ENCODE measurements around the gene FITM1. TPM values are rescaled to one million over a fixed set of nuclear protein-coding genes. Genes with fewer than 3 reads are reported as not detected.
A peak's percentile ranks its signal among the peaks of the same experiment; 100 is the strongest.

Gene FITM1
- total RNA-seq, 2 experiments from 2014 or later = 1.3 to 1.7 TPM

DNA sequence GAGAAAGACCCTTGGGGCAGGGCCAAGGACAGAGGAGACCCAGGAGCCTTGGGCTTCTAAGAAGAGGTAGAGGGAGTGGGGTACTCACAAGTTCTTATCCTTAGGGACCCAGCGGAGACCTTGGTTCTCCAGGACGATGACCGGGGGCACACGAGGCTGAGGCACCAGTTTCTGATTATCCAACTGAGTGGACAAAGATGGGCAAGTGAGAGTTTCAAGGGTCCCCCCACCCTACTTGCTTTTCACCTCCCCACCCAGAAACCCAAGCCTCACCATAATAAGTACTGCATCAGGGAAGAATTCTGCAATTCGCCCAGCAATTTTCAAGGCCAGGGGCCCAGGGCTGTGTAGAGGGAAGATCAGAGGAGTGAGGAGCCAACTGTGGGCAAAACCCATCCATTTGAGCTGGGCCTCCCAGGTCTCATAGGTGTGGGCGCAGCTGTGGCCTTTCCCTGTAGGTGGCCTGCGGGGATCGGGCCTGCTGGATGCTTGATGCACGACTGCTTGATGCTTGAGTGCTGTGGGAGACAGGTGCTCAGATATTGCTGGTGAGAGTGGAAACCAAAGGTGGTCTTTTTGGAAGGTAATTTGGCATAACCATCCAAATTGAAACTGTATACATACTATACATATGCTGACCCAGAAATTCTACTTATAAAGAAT, 8.9 kb downstream of the FITM1 start:
- Mint-ChIP-seq H3K27me3 (no peaks in the 10 kb centered on the region), H3K27ac (peak overlapping the region; percentile 76), H3K9me3 (no peaks in the 10 kb centered on the region), H3K36me3 (peaks cover 49% of the 10 kb centered on the region), H3K4me3 (peak overlapping the region; percentile 100), H3K4me1 (peaks cover 58% of the 10 kb centered on the region)
- POLR2A ChIA-PET = interaction anchor here (0.6 to 14.1 kb wide), 7 partner anchors 8 to 106 kb away, joined by 3 to 347 read pairs (median 94); partner anchors contain the start of genes DCAF11, IRF9, NRL and PSME2
- ATAC-seq (ENCODE audit: low read depth) (no peak), DNase-seq (no peak)

DNA sequence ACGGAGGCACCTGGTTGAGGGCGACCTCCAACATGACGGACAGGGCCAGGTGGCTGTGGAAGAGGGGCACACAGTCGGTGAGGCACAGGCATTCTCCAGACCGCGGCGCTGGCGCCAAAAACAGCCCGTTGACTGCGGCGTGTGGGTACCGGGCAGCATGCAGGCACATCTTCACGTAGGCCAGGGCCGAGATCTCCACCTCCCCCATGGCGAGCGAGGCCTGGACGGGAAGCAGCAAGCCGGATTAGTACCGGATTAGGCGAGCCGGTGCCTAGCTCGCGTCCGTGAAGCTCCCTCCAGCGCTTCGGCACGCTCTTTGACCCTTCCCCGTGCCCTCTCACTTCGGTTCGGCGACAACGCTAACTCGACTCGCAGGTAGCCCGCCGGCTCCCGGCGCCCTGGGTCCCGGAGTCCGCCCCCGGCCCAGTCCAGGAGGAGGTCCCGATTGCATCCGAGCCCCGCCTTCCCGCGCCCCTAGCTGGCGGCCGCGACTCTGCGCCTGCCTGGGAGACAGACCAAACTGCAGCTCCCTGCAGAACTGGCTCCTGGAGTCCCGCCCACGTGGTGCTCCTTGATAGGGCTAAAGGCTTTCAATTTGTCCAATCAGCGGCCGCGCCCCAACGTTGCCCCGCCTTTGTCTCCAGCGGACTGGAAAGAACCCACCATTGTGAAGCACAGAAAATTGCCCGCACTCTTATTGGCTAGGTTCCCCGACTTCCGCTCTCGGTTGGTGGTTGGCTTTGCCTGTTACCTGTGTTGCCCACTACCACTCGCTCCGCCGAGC, 10.8 kb downstream of the FITM1 start, which contains the start of gene EMC9:
EMC9 (minus strand) TSS at position 495 of the 784 bp plus-strand sequence; CDS start at position 208, 287 bp downstream.
- no peaks in the 10 kb centered on the region for H3K27me3 Mint-ChIP-seq
- H3K27ac Mint-ChIP-seq = peak within 1 kb of the TSS; percentile 98
- peaks cover 63% of the 10 kb centered on the region for H3K4me1 Mint-ChIP-seq
- peak; percentile 96 for DNase-seq
- H3K9me3 Mint-ChIP-seq = no peaks in the 10 kb centered on the region
- peak; percentile 91 for ATAC-seq (ENCODE audit: low read depth)
- peak within 1 kb of the TSS; percentile 100 for H3K4me3 Mint-ChIP-seq
- peaks cover 57% of the 10 kb centered on the region for H3K36me3 Mint-ChIP-seq
- POLR2A ChIA-PET = interaction anchor here (0.5 to 14.1 kb wide), 18 partner anchors 9 to 102 kb away, joined by 3 to 347 read pairs (median 6); partner anchors contain the start of genes CHMP4A, DCAF11, IRF9 and MDP1

DNA sequence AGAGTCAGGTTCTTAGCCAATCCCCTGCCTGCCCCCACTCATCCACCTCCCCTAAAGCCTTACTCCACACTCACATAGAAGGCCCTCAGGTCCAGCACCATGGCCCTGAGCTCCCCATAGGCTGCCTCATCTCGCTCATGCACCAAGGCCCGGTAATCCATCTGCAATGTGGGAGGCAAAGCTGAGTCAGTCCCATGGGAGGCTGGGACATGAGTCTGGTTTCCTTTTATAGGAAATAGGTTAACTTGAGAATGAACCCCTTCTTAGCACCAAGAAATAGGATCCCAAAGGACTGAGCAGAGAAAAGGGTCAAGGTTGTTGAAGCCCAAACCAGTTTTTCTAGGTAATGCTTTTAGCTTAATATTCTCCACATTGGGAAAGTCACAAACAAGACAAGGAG, 13.1 kb downstream of the FITM1 start:
- Mint-ChIP-seq H3K4me3 (peak overlapping the region; percentile 7), H3K4me1 (peaks cover 51% of the 10 kb centered on the region), H3K27ac (peak overlapping the region; percentile 54), H3K36me3 (peaks cover 47% of the 10 kb centered on the region), H3K27me3 (no peaks in the 10 kb centered on the region), H3K9me3 (no peaks in the 10 kb centered on the region)
- ATAC-seq (ENCODE audit: low read depth) (no peak), DNase-seq (no peak)
- POLR2A ChIA-PET = interaction anchor here (0.9 to 14.1 kb wide), 3 partner anchors 7 to 29 kb away, joined by 4 to 347 read pairs (median 4); partner anchors contain the start of genes DCAF11, IRF9, NRL and PSME1

DNA sequence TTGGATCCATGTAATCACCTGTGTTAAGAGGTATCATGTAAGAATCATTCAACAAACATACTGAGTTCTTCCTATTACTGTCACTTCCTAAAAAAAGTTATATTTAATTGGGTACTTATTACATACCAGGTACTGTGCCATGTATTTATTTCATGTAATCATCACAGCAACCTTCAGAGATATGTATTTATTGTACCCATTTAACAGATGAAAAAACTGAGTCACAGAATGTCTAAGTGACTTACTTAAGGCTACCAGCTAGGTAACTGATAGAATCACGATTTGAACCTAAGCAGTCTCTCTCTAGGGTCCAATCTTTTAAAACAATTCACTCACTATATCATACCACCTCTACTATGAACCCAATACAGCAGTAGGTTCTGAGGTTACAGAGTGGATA, 14.0 kb downstream of the FITM1 start:
- Mint-ChIP-seq H3K4me3 (peak overlapping the region; percentile 56), H3K36me3 (peaks cover 41% of the 10 kb centered on the region), H3K4me1 (peaks cover 51% of the 10 kb centered on the region), H3K27me3 (no peaks in the 10 kb centered on the region), H3K9me3 (no peaks in the 10 kb centered on the region), H3K27ac (peak overlapping the region; percentile 44)
- POLR2A ChIA-PET = interaction anchor here (1.0 to 14.1 kb wide), 4 partner anchors 8 to 21 kb away, joined by 4 to 347 read pairs (median 18); partner anchors contain the start of genes IRF9 and PSME1
- DNase-seq = no peak
- ATAC-seq (ENCODE audit: low read depth) = no peak

DNA sequence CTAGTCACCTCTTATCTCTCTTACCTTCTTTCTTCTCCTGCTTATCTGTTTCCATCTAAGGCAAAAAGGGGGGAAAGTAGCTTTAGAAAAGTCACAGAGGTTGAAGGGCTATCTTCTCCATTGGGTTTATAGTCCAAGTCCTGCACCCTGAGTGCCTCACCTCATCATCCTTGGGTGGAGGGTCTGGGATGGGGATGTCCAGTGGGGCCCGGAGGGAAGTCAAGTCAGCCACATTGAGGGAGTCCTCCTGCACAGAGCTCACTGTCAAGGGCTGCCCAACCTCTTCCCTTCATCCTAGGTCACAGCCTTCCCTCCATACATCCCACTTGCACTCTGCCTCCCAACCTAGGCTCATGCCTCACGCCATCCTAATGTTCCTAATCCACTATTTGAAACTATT, 14.8 kb downstream of the FITM1 start:
- DNase-seq = no peak
- ATAC-seq (ENCODE audit: low read depth) = no peak
- no peaks in the 10 kb centered on the region for H3K27me3 Mint-ChIP-seq
- no peaks in the 10 kb centered on the region for H3K9me3 Mint-ChIP-seq
- H3K36me3 Mint-ChIP-seq = peaks cover 40% of the 10 kb centered on the region
- H3K4me3 Mint-ChIP-seq = peak overlapping the region; percentile 94
- peak overlapping the region; percentile 96 for H3K27ac Mint-ChIP-seq
- POLR2A ChIA-PET = interaction anchor here (2.3 to 14.1 kb wide), 10 partner anchors 8 to 97 kb away, joined by 9 to 347 read pairs (median 21); partner anchors contain the start of genes DCAF11, IRF9, NRL and PCK2
- H3K4me1 Mint-ChIP-seq = peaks cover 53% of the 10 kb centered on the region

DNA sequence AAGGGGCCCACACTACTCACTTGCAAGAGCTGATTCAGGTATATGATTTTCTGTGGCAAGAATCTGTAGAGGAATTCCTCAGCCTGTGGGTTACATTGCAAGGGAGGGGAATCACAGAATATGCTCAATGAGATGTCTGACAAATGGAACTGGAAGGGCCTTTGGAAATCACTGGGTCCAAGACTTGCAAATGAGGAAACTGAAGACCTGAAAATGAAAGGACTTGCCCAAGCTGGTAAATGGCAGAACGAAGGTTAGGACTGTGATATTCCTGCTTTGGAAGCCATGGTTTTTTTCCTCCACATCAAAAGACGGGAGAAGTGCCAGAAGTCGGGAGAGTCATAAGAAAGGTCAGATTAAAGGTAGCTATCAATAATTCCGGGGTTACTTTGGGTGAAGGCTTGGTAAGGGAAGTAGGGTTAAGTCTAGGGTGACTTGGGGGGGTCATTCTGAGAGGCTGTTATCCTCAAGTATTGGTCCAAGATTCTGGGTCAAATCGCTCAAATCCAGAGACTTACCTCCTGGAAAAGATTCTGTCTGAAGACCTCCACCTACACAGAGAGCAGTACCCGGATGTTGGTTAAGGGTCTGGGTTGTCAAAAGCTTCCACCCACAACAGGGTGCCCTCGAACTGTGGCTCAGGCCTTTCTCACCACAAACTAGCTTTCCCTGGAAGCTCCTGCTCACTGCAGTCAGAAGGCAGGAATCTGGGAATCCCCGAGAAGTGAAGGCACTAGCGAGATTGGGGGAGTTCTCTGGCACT, 15.4 kb downstream of the FITM1 start:
- peak overlapping the region; percentile 94 for H3K4me3 Mint-ChIP-seq
- H3K27ac Mint-ChIP-seq = peak overlapping the region; percentile 96
- no peaks in the 10 kb centered on the region for H3K9me3 Mint-ChIP-seq
- peaks cover 40% of the 10 kb centered on the region for H3K36me3 Mint-ChIP-seq
- H3K27me3 Mint-ChIP-seq = no peaks in the 10 kb centered on the region
- peaks cover 56% of the 10 kb centered on the region for H3K4me1 Mint-ChIP-seq
- POLR2A ChIA-PET = interaction anchor here (0.5 to 14.1 kb wide), 16 partner anchors 9 to 284 kb away, joined by 3 to 347 read pairs (median 10); partner anchors contain the start of genes CBLN3, CHMP4A, DCAF11 and IRF9
- ATAC-seq (ENCODE audit: low read depth) (no peak), DNase-seq (no peak)

DNA sequence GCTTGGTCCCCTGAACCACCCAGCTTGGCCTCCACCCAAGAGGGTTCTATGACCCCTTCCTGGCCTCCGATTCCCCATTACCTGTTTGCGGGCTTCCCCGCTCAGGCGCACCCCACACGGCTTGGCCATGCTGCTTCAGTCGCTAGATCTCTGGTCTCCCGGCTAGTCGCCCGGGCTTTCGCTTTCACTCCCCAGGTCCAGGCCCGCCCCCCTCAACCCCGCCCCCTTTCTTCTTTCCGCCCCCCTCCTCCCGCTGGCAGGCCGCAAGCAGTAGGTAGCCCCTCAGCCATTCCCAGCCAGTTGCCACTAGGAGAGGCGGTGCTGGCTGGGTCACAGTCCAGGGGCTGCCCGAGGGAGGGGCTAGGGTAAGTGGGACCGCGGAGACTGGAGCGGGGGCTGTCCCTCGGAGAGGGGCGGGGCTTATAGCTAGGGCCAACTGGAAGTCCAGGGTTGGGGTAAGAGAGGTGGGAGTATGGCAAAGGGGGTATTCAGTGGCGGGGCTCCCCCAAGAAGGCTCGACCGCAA, 16.1 kb downstream of the FITM1 start, which contains the start of gene PSME2:
PSME2 (minus strand) TSS at position 158 of the 525 bp plus-strand sequence; CDS start at position 129, 29 bp downstream.
- POLR2A ChIA-PET = interaction anchor here (0.8 to 14.1 kb wide), 21 partner anchors 10 to 283 kb away, joined by 3 to 347 read pairs (median 10); partner anchors contain the start of genes CBLN3, CHMP4A, DCAF11 and IPO4
- peak within 1 kb of the TSS; percentile 96 for H3K27ac Mint-ChIP-seq
- ATAC-seq (ENCODE audit: low read depth) = peak; percentile 69
- peak within 1 kb of the TSS; percentile 94 for H3K4me3 Mint-ChIP-seq
- no peaks in the 10 kb centered on the region for H3K27me3 Mint-ChIP-seq
- DNase-seq = peak; percentile 90
- peaks cover 56% of the 10 kb centered on the region for H3K4me1 Mint-ChIP-seq
- H3K36me3 Mint-ChIP-seq = peaks cover 42% of the 10 kb centered on the region
- H3K9me3 Mint-ChIP-seq = no peaks in the 10 kb centered on the region

DNA sequence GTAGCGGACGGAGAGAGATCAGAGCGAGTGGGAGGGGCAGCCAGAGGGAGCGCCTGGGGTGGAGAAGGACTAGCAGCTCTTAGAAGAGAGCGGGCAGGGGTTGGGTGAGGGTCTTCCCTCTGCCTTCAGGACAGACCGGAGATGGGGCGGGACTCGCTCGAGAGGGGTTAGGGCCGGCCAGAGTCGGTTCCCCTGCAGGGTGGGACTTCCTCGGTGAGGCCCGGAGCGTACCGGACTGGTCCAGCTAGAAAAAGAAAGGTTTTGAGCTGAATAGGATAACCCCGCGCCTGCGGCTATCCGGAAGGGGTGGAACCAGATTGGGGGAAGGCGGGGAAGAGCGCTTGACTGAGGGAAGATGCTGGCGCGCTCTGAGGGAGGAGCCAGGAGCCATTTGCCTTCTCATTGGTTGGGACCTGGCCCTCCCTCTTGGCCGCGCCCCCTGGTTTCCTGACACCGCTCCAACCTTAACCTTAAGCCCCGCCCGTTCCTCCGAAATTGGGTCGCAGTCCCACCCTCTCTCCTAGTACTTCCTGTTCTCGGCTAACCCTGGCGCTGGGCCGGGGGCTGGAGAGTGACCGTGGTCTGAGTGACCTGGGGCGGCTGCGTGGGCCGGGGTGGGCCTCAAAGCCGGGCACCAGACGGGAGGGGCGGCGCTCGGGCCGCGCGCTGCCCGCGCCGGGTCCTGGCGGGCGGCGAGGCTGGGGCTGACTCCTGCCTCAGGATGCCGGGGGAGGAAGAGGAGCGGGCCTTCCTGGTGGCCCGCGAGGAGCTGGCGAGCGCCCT, 16.7 kb downstream of the FITM1 start, which contains the start of gene RNF31:
RNF31 (plus strand) TSS at position 521 of the 783 bp plus-strand sequence; CDS start at position 722, 201 bp downstream.
- no peaks in the 10 kb centered on the region for H3K27me3 Mint-ChIP-seq
- ATAC-seq (ENCODE audit: low read depth) (peak; percentile 82), DNase-seq (peak; percentile 95)
- peak within 1 kb of the TSS; percentile 96 for H3K27ac Mint-ChIP-seq
- peaks cover 44% of the 10 kb centered on the region for H3K36me3 Mint-ChIP-seq
- peak within 1 kb of the TSS; percentile 94 for H3K4me3 Mint-ChIP-seq
- POLR2A ChIA-PET = interaction anchor here (0.8 to 14.1 kb wide), 24 partner anchors 9 to 283 kb away, joined by 3 to 347 read pairs (median 8); partner anchors contain the start of genes CBLN3, CHMP4A, DCAF11 and IPO4
- peaks cover 54% of the 10 kb centered on the region for H3K4me1 Mint-ChIP-seq
- no peaks in the 10 kb centered on the region for H3K9me3 Mint-ChIP-seq

DNA sequence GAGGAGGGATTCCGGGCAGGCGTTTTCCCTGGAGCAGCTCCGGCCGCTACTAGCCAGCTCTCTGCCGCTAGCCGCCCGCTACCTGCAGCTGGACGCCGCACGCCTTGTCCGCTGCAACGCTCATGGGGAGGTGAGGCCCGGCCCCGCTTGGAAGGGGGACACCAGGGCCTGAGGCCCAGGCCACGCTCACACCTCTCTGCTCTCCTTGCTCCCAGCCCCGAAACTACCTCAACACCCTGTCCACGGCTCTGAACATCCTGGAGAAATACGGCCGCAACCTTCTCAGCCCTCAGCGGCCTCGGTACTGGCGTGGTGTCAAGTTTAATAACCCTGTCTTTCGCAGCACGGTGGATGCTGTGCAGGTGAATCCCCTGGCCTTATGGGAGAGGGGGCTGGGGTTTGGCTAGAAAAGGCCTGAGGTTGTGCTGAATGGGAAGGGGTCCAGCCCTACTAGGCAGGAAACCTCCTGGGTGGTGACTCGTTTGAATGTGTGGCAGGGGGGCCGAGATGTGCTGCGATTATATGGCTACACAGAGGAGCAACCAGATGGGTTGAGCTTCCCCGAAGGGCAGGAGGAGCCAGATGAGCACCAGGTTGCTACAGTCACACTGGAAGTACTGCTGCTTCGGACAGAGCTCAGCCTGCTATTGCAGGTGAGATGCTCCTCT, 17.4 kb downstream of the FITM1 start:
- H3K4me3 Mint-ChIP-seq = peak overlapping the region; percentile 94
- POLR2A ChIA-PET = interaction anchor here (0.9 to 14.1 kb wide), 15 partner anchors 9 to 123 kb away, joined by 3 to 347 read pairs (median 11); partner anchors contain the start of genes DCAF11, IPO4, IRF9 and MDP1

DNA sequence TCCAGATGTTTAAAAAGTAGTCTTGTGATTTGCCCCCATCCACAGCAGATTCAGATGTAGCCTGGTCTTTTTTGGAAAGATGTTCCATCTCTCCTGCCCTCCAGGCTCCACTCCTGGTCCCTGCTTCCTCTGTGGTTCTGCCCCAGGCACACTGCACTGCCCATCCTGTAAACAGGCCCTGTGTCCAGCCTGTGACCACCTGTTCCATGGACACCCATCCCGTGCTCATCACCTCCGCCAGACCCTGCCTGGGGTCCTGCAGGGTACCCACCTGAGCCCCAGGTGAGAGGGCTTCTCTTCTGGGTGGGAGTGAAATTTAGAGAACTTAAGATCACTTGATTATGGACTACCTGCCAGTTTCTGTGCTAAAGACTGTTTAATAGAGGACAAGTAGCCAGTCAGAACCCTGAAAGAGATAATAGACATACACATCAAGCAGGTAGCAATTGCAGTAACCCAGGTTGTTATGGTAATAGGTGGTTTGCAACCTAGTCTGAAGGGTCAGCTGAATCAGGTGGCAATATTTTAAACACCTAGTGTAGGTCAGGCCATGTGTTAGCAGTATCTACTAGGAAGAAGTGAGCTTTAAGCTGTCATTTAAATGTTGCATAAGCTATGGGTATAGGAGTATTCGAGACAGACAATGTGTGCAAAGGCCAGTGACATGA, 19.0 kb downstream of the FITM1 start:
- peak overlapping the region; percentile 91 for H3K27ac Mint-ChIP-seq
- POLR2A ChIA-PET = interaction anchor here (0.6 to 14.1 kb wide), 8 partner anchors 9 to 54 kb away, joined by 3 to 347 read pairs (median 24); partner anchors contain the start of genes DCAF11, EMC9, IRF9 and NRL
- DNase-seq (no peak), ATAC-seq (ENCODE audit: low read depth) (no peak)
- no peaks in the 10 kb centered on the region for H3K27me3 Mint-ChIP-seq
- H3K4me3 Mint-ChIP-seq = peak overlapping the region; percentile 94
- peaks cover 37% of the 10 kb centered on the region for H3K4me1 Mint-ChIP-seq
- peaks cover 36% of the 10 kb centered on the region for H3K36me3 Mint-ChIP-seq
- H3K9me3 Mint-ChIP-seq = no peaks in the 10 kb centered on the region

More for the DNA sequence above, 17.4 kb downstream of the FITM1 start:
- Mint-ChIP-seq H3K9me3 (no peaks in the 10 kb centered on the region), H3K4me1 (peaks cover 51% of the 10 kb centered on the region), H3K27ac (peak overlapping the region; percentile 91), H3K36me3 (peaks cover 44% of the 10 kb centered on the region), H3K27me3 (no peaks in the 10 kb centered on the region)
- no peak for DNase-seq
- no peak for ATAC-seq (ENCODE audit: low read depth)
